Liver (tissue), 3 donors: ENCODE results near the gene DZIP1.
"Not testable (repeated sequence)": the region's sequence is repeated elsewhere in the genome, so short reads cannot be mapped to it uniquely, and the experiment has no call there.

Source experiments
- CTCF ChIP-seq: fragments of 150-350 bp; IDR thresholded peaks from 2 replicates; pipeline ENCODE4 v1.5.1; 2017; ENCODE audit warnings: improper control_type of control experiment, low read depth, low read length; ENCODE audit not compliant: missing input control
- EGR1 ChIP-seq, 2 donors: IDR thresholded peaks; 2 replicates each; pipeline ENCODE4 v1.6.1; 2016 to 2018; ENCODE audit warnings: antibody characterized with exemption in 2 of 2, low read depth in 2 of 2
- FOXA1 ChIP-seq: IDR thresholded peaks from 2 replicates; pipeline ENCODE4 v1.6.1; 2016; ENCODE audit warnings: antibody characterized with exemption
- MAX ChIP-seq: IDR thresholded peaks from 2 replicates; pipeline ENCODE4 v1.6.1; 2016; ENCODE audit warnings: antibody characterized with exemption
- REST ChIP-seq: IDR thresholded peaks from 2 replicates; pipeline ENCODE4 v1.6.1; 2016; ENCODE audit warnings: antibody characterized with exemption, mild to moderate bottlenecking
- RXRA ChIP-seq, 2 donors: IDR thresholded peaks; 2 replicates each; pipeline ENCODE4 v1.6.1; 2017 to 2018; ENCODE audit warnings: antibody characterized with exemption in 2 of 2, mild to moderate bottlenecking in 1 of 2
- TAF1 ChIP-seq: conservative IDR thresholded peaks from 2 replicates; pipeline ENCODE4 v1.6.1; 2016; ENCODE audit warnings: antibody characterized with exemption, mild to moderate bottlenecking
- YY1 ChIP-seq: IDR thresholded peaks from 2 replicates; pipeline ENCODE4 v1.6.1; 2016; ENCODE audit warnings: antibody characterized with exemption, mild to moderate bottlenecking
- donor health status: healthy.
- donor health status: healthy.

- not testable (repeated sequence) for TF ChIP-seq MAX; CTCF; YY1; TAF1; RXRA (IDR thresholded peaks at IDR 0.05); EGR1 (IDR thresholded peaks at IDR 0.05; ENCODE audit: low read depth in 2 of 2); FOXA1; REST
These were observed 40.5 kb upstream of the DZIP1 start for GRCh38 chr13:95684960-95685359.
